A549 (cell line): Measurements from ENCODE around the gene SNX3. TPM values are rescaled to one million over a fixed set of nuclear protein-coding genes. Genes with fewer than 3 reads are reported as not detected.

ENCODE experiments used
- ATAC-seq, 2 experiments: fragments of 200-7000 bp in 1 of 2; fragments of >200 bp in 1 of 2; cut with Nextera tagmentation in 1 of 2; cut with Tn5 transposase in 1 of 2; 3 replicates each; pipeline versions ENCODE4 v1.8.0 to v1.9.1; 2018 to 2020; ENCODE audit warnings: mild to moderate bottlenecking in 1 of 2, moderate library complexity in 1 of 2
- CTCF ChIA-PET: fragments of 300-600 bp; sonication (Branson Sonifier 250); formaldehyde crosslinking; extraction: SDS; loops from one replicate; lab custom pipeline; 2021; ENCODE audit warnings: antibody characterized with exemption, inconsistent platforms; lab: Yijun Ruan, JAX
- POLR2A ChIA-PET: fragments of 350-600 bp; formaldehyde crosslinking; extraction: SDS; loops from one replicate; lab custom pipeline; 2021; ENCODE audit warnings: antibody characterized with exemption, inconsistent platforms; lab: Yijun Ruan, JAX
- DNase-seq, 2 experiments: peaks; one replicate each; pipeline versions ENCODE4 v3.0.0 to v3.0.0-alpha.2; 2011 to 2016; ENCODE audit warnings: low read depth in 1 of 2, low spot score in 1 of 2
- FAIRE-seq: peaks from 2 replicates; lab custom pipeline; 2011; peaks lifted over from hg19 to GRCh38; lab: Jason Lieb, UNC
- H3K27ac ChIP-seq, 2 experiments: fragments of >200 bp; sonication (Bioruptor Twin); formaldehyde crosslinking; 3 replicates each; pipeline ENCODE4 v1.5.1; 2016 to 2017
- H3K4me1 ChIP-seq: fragments of >200 bp; sonication (Bioruptor Twin); formaldehyde crosslinking; 3 replicates; pipeline ENCODE4 v1.6.1; 2016
- H3K4me2 ChIP-seq: fragments of >200 bp; sonication (Bioruptor Twin); formaldehyde crosslinking; 3 replicates; pipeline ENCODE4 v1.6.1; 2016
- H3K4me3 ChIP-seq: fragments of >200 bp; sonication (Bioruptor Twin); formaldehyde crosslinking; 3 replicates; pipeline ENCODE4 v1.5.1; 2016
- H3K9me3 ChIP-seq: fragments of >200 bp; sonication (Bioruptor Twin); formaldehyde crosslinking; 3 replicates; pipeline ENCODE4 v1.6.1; 2016
- BHLHE40 ChIP-seq: IDR thresholded peaks from 2 replicates; pipeline ENCODE4 v1.6.1; 2012; ENCODE audit warnings: low read depth, low read length, inconsistent platforms
- CBX8 ChIP-seq: fragments of 200-600 bp; sonication (generic); IDR thresholded peaks from 2 replicates; pipeline ENCODE4 v1.6.1; 2016
- EHF ChIP-seq: fragments of 250-450 bp; sonication (Bioruptor Pico); IDR thresholded peaks from 2 replicates; pipeline ENCODE4 v1.5.0; 2020; ENCODE audit warnings: mild to moderate bottlenecking
- ELK1 ChIP-seq: fragments of 150-350 bp; IDR thresholded peaks from 2 replicates; pipeline ENCODE4 v1.6.1; 2014; ENCODE audit warnings: low read depth, mild to moderate bottlenecking, low read length
- EP300 ChIP-seq, 2 experiments: fragments of >200 bp; sonication (Bioruptor Twin); formaldehyde crosslinking; IDR thresholded peaks; 2 replicates in 1 of 2; 3 replicates in 1 of 2; pipeline ENCODE4 v1.6.1; 2016 to 2017
- FOSB ChIP-seq: fragments of 250-450 bp; sonication (Bioruptor Pico); IDR thresholded peaks from 2 replicates; pipeline ENCODE4 v1.5.0; 2020; ENCODE audit warnings: mild to moderate bottlenecking, moderate library complexity
- FOXS1 ChIP-seq: fragments of 250-450 bp; sonication (Bioruptor Pico); IDR thresholded peaks from 2 replicates; pipeline ENCODE4 v1.5.0; 2020; ENCODE audit warnings: mild to moderate bottlenecking, moderate library complexity
- GATA3 ChIP-seq: IDR thresholded peaks from 2 replicates; pipeline ENCODE4 v1.6.1; 2012; ENCODE audit warnings: borderline replicate concordance
- HDAC2 ChIP-seq: fragments of 200-600 bp; sonication (generic); IDR thresholded peaks from 2 replicates; pipeline ENCODE4 v1.6.1; 2016
- HEYL ChIP-seq: fragments of 250-450 bp; sonication (Bioruptor Pico); IDR thresholded peaks from 2 replicates; pipeline ENCODE4 v1.8.0; 2021; ENCODE audit warnings: mild to moderate bottlenecking, moderate library complexity
- JUN ChIP-seq, 2 experiments: fragments of >200 bp; sonication (Bioruptor Twin); formaldehyde crosslinking; IDR thresholded peaks; 2 replicates in 1 of 2; 3 replicates in 1 of 2; pipeline ENCODE4 v1.6.1; 2016 to 2017
- JUNB ChIP-seq: fragments of >200 bp; sonication (Bioruptor Twin); formaldehyde crosslinking; IDR thresholded peaks from 2 replicates; pipeline ENCODE4 v1.6.1; 2016
- KDM5A ChIP-seq: fragments of 200-600 bp; sonication (generic); IDR thresholded peaks from 2 replicates; pipeline ENCODE4 v1.6.1; 2016; ENCODE audit warnings: antibody characterized with exemption, mild to moderate bottlenecking
- NFE2L2 ChIP-seq: fragments of 150-350 bp; conservative IDR thresholded peaks from 2 replicates; pipeline ENCODE4 v1.6.1; 2014; ENCODE audit warnings: low read length
- NR3C1 ChIP-seq: fragments of >200 bp; sonication (Bioruptor Twin); formaldehyde crosslinking; IDR thresholded peaks from 3 replicates; pipeline ENCODE4 v1.6.1; 2017
- PHF8 ChIP-seq: fragments of 200-600 bp; sonication (generic); IDR thresholded peaks from 2 replicates; pipeline ENCODE4 v1.6.1; 2016; ENCODE audit warnings: low read depth, mild to moderate bottlenecking, antibody characterized with exemption, moderate library complexity, borderline replicate concordance
- POLR2A ChIP-seq: IDR thresholded peaks from 2 replicates; pipeline ENCODE4 v1.6.1; 2012; ENCODE audit warnings: mild to moderate bottlenecking, low read length
- POLR2AphosphoS2 ChIP-seq: conservative IDR thresholded peaks from 2 replicates; pipeline ENCODE4 v1.6.1; 2012; ENCODE audit warnings: low read length, improper control_type of control experiment, inconsistent platforms
- RAD21 ChIP-seq, 2 experiments: fragments of >200 bp in 1 of 2; sonication (Bioruptor Twin) in 1 of 2; formaldehyde crosslinking in 1 of 2; IDR thresholded peaks in 1 of 2; conservative IDR thresholded peaks in 1 of 2; 2 replicates in 1 of 2; 3 replicates in 1 of 2; pipeline ENCODE4 v1.6.1; 2012 to 2018; ENCODE audit warnings: inconsistent platforms in 1 of 2
- RARB ChIP-seq: fragments of 250-450 bp; sonication (Bioruptor Pico); IDR thresholded peaks from 2 replicates; pipeline ENCODE4 v1.8.0; 2021; ENCODE audit warnings: mild to moderate bottlenecking, moderate library complexity
- RCOR1 ChIP-seq: fragments of 150-350 bp; IDR thresholded peaks from 2 replicates; pipeline ENCODE4 v1.6.1; 2014; ENCODE audit warnings: antibody characterized with exemption, low read length, low read depth
- TP53 ChIP-seq: fragments of 250-450 bp; sonication (Bioruptor Pico); IDR thresholded peaks from 2 replicates; pipeline ENCODE4 v1.5.0; 2021; ENCODE audit warnings: mild to moderate bottlenecking, moderate library complexity
- USF2 ChIP-seq: fragments of 450-650 bp; IDR thresholded peaks from 2 replicates; pipeline ENCODE4 v1.6.1; 2014; ENCODE audit warnings: antibody characterized with exemption
- WGBS: methylation state at CpG from one replicate; pipeline ENCODE4 v1.1.6; 2017; ENCODE audit errors: missing lambda C conversion rate; 5-methylcytosine and 5-hydroxymethylcytosine counted together
- polyA plus RNA-seq, 4 experiments: library from polyadenylated mRNA; depleted of rRNA in 3 of 4; stranded (reverse); fragments of >200 nt; fragmentation: RNase III in 1 of 4; extraction: RNeasy Plus Mini Kit Qiagen cat#74134 plus additional on column Dnase treatment in 1 of 4; gene quantifications; 2 replicates in 3 of 4; 3 replicates in 1 of 4; pipeline ENCODE4 v1.2.3, GENCODE V29; 2011 to 2017
- TF ChIP-seq, protein P1 (sequence below): fragments of 200-600 bp; sonication (generic); IDR thresholded peaks from 2 replicates; pipeline ENCODE4 v1.6.1; 2016; ENCODE audit warnings: antibody characterized with exemption, mild to moderate bottlenecking, moderate library complexity
- TF ChIP-seq, protein P2 (sequence below): IDR thresholded peaks from 2 replicates; pipeline ENCODE4 v1.6.1; 2012
- TF ChIP-seq, protein P3 (sequence below): fragments of >200 bp; sonication (Bioruptor Twin); formaldehyde crosslinking; IDR thresholded peaks from 2 replicates; pipeline ENCODE4 v1.6.1; 2016
- TF ChIP-seq, protein P4 (sequence below): fragments of 250-450 bp; sonication (Bioruptor Pico); IDR thresholded peaks from 2 replicates; pipeline ENCODE4 v1.5.0; 2020; ENCODE audit warnings: low read depth, mild to moderate bottlenecking, moderate library complexity

Gene SNX3
- polyA plus RNA-seq, 2 of the 4 experiments (the other 2 are of a cell fraction) = 106 to 214 TPM

- Histone ChIP-seq H3K27ac (no peak overlapping the region), H3K4me2 (no peak overlapping the region), H3K9me3 (no peaks in the 10 kb centered on the region), H3K4me3 (no peak overlapping the region), H3K4me1 (0 out of 3 replicates have a peak, but pooled peaks cover 3% of the 10 kb centered on the region)
- 78% methylated on average over 2 of the region's 2 CpGs for WGBS
- ChIA-PET CTCF (no interaction called here), POLR2A (no interaction called here)
- no peak for FAIRE-seq
- ATAC-seq = no peak
- no peak for DNase-seq
- TF ChIP-seq FOXS1 (CRISPR knock-in tag) (no peak), GATA3 (no peak), NR3C1 (no peak), RAD21 (conservative IDR thresholded peaks at IDR 0.05 in 1 of 2, IDR thresholded peaks at IDR 0.05 in 1 of 2) (no peak), EHF (CRISPR knock-in tag) (no peak), USF2 (no peak), FOSB (CRISPR knock-in tag) (no peak), CBX8 (no peak), EP300 (IDR thresholded peaks at IDR 0.05) (no peak), JUN (IDR thresholded peaks at IDR 0.05) (no peak), HEYL (CRISPR knock-in tag) (no peak), NFE2L2 (no peak), JUNB (no peak), POLR2AphosphoS2 (no peak)
- TF ChIP-seq, protein P1, sequence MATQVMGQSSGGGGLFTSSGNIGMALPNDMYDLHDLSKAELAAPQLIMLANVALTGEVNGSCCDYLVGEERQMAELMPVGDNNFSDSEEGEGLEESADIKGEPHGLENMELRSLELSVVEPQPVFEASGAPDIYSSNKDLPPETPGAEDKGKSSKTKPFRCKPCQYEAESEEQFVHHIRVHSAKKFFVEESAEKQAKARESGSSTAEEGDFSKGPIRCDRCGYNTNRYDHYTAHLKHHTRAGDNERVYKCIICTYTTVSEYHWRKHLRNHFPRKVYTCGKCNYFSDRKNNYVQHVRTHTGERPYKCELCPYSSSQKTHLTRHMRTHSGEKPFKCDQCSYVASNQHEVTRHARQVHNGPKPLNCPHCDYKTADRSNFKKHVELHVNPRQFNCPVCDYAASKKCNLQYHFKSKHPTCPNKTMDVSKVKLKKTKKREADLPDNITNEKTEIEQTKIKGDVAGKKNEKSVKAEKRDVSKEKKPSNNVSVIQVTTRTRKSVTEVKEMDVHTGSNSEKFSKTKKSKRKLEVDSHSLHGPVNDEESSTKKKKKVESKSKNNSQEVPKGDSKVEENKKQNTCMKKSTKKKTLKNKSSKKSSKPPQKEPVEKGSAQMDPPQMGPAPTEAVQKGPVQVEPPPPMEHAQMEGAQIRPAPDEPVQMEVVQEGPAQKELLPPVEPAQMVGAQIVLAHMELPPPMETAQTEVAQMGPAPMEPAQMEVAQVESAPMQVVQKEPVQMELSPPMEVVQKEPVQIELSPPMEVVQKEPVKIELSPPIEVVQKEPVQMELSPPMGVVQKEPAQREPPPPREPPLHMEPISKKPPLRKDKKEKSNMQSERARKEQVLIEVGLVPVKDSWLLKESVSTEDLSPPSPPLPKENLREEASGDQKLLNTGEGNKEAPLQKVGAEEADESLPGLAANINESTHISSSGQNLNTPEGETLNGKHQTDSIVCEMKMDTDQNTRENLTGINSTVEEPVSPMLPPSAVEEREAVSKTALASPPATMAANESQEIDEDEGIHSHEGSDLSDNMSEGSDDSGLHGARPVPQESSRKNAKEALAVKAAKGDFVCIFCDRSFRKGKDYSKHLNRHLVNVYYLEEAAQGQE = no peak
- TF ChIP-seq, protein P2, sequence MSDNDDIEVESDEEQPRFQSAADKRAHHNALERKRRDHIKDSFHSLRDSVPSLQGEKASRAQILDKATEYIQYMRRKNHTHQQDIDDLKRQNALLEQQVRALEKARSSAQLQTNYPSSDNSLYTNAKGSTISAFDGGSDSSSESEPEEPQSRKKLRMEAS = no peak
- TF ChIP-seq, all 56 proteins: peak for 0
These were observed 43.8 kb upstream of the SNX3 start for GRCh38 chr6:108304646-108305045.

DNA sequence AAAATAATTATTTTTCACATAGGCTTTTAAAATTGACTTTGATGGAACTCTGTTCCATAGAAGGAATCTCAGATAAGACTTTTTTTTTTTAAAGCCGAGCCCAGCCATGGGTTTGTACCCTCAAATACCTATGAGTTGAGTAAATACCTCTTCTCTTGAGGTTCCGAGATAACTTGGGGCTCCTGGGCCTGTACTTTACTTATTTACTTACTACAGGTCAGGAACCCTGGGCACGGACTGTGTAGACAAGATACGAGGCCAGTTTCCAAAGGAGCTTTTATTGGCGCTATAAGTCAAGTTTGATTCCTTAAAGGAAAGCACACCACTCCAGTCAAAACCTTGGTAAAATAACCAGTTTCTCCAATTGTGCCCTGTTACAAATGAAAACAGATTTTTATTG is 41.5 kb upstream of the SNX3 start:
- DNase-seq (no peak), FAIRE-seq (no peak), ATAC-seq (no peak)
- ChIA-PET CTCF (interaction anchor here (0.7 kb wide), 1 partner anchor 59 kb away, joined by 3 read pairs; no protein-coding TSS in a partner anchor), POLR2A (no interaction called here)
- no peak overlapping the region for H3K4me3 ChIP-seq
- H3K4me2 ChIP-seq = no peak overlapping the region
- 90% methylated on average over 5 of the region's 5 CpGs for WGBS
- no peak overlapping the region for H3K27ac ChIP-seq
- no peaks in the 10 kb centered on the region for H3K4me1 ChIP-seq
- TF ChIP-seq PHF8 (no peak), TP53 (CRISPR knock-in tag) (no peak), RCOR1 (no peak), FOXS1 (CRISPR knock-in tag) (no peak), HDAC2 (no peak), ELK1 (no peak), KDM5A (no peak), USF2 (no peak), POLR2A (no peak), NFE2L2 (no peak), CBX8 (no peak), BHLHE40 (no peak), FOSB (CRISPR knock-in tag) (no peak), RARB (CRISPR knock-in tag) (no peak)
- TF ChIP-seq, protein P1 = no peak
- TF ChIP-seq, protein P3, sequence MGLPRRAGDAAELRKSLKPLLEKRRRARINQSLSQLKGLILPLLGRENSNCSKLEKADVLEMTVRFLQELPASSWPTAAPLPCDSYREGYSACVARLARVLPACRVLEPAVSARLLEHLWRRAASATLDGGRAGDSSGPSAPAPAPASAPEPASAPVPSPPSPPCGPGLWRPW = no peak
- TF ChIP-seq, protein P4, sequence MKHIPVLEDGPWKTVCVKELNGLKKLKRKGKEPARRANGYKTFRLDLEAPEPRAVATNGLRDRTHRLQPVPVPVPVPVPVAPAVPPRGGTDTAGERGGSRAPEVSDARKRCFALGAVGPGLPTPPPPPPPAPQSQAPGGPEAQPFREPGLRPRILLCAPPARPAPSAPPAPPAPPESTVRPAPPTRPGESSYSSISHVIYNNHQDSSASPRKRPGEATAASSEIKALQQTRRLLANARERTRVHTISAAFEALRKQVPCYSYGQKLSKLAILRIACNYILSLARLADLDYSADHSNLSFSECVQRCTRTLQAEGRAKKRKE (CRISPR knock-in tag) = no peak
- no peaks in the 10 kb centered on the region for H3K9me3 ChIP-seq
